Measurements from ENCODE around the gene MT1B.
"Not testable (repeated sequence)": the region's sequence is repeated elsewhere in the genome, so short reads cannot be mapped to it uniquely, and the experiment has no call there.

MT1B gene

GRCh38 chr16:56620339-56620897, 31.3 kb upstream of the MT1B start:
- DNase-seq (ENCODE audit: low read depth): no peak

DNA sequence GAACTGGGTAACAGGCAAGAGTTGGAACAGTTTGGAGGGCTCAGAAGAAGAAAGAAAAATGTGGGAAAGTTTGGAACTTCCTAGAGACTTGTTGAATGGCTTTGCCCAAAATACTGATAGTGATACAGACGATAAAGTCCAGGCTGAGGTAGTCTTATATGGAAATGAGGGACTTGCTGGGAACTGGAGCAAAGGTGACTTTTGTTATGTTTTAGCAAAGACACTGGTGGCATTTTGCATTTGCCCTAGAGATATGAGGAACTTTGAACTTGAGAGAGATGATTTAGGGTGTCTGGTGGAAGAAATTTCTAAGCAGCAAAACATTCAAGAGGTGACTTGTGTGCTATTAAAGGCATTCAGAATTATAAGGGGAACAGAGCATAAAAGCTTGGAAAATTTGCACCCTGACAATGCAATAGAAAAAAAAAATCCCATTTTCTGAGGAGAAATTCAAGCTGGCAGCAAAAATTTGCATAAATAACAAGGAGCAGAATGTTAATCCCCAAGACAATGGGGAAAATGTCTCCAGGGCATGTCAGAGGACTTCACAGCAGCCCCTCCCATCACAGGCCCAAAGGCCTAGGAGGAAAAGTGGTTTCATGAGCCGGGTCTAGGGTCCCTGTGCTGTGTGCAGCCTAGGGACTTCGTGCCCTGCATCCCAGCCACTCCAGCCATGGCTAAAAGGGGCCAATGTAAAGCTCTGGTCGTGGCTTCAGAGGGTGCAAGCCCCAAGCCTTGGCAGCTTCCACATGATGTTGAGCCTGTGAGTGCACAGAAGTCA, 29.8 kb upstream of the MT1B start:
- DNase-seq (ENCODE audit: low read depth): not testable (repeated sequence)

DNA sequence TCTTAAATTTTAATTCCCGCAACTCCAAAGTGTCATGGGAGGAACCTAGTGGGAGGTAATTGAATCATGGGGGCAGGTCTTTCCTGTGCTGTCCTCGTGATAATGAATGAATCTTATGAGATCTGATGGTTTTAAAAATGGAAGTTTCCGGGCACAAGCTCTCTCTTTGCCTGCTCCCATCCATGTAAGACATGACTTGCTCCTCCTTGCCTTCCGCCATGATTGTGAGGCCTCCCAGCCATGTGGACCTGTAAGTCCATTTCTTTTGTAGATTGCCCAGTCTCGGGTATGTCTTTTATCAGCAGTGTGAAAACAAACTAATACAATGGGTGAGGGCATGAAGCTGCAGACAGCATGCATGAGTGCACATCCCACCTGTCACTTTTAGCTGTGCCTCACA, 28.5 kb upstream of the MT1B start:
- DNase-seq (ENCODE audit: low read depth): not testable (repeated sequence)

- no peak for DNase-seq (ENCODE audit: low read depth)
Measured at GRCh38 chr16:56623637-56624036, 28.0 kb upstream of the MT1B start.

GRCh38 chr16:56625140-56625942, 26.3 kb upstream of the MT1B start, which contains the start of gene MT1E:
MT1E (plus strand) TSS chr16:56625781; CDS start chr16:56625852, 71 bp downstream.
- DNase-seq (ENCODE audit: low read depth): no peak

DNA sequence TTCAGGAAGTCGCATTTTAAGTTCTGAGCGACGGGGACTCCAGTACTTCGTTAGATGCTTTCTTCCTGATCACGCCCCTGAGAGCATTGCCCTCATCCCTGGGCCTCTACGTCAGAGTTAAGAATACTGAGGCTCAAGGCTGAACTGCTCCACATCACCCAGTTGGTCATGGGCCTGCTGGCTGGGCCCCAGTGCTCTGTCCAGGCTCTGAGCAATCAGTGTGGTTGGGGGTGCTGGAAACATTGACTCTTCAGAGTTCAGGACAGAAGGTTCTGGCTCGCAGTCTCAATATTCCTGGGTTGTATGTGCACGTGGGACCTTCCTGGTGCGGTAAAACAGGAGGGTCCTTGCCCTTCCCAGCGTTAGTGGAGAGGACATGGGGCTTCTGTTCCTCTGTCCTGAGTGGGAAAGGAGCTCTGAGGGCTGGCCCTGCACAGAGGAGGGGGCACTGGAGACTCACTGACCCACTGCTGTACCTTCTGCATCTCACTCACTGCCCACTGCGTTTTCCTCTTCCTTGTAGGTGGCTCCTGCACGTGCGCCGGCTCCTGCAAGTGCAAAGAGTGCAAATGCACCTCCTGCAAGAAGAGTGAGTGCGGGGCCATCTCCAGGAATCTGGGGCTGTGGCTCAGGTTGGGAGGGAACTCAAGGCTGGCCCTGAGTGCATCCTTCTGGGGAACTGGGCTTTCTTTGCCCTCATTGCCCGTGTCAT, 25.6 kb upstream of the MT1B start:
- no peak for DNase-seq (ENCODE audit: low read depth)

DNA sequence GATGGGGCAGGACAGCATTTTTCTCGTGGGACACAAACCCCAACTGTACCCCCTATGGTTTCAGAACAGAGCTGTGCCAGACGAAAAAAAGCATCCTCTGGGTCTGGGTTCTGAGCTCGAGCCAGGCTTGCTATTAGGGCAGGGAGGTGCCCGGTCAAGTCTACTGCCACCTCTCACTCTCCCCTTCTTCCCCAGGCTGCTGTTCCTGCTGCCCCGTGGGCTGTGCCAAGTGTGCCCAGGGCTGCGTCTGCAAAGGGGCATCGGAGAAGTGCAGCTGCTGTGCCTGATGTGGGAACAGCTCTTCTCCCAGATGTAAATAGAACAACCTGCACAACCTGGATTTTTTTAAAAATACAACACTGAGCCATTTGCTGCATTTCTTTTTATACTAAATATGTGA, 25.0 kb upstream of the MT1B start:
- DNase-seq (ENCODE audit: low read depth): no peak

- no peak for DNase-seq (ENCODE audit: low read depth)
Measured at GRCh38 chr16:56628486-56629350, 23.0 kb upstream of the MT1B start.

DNA sequence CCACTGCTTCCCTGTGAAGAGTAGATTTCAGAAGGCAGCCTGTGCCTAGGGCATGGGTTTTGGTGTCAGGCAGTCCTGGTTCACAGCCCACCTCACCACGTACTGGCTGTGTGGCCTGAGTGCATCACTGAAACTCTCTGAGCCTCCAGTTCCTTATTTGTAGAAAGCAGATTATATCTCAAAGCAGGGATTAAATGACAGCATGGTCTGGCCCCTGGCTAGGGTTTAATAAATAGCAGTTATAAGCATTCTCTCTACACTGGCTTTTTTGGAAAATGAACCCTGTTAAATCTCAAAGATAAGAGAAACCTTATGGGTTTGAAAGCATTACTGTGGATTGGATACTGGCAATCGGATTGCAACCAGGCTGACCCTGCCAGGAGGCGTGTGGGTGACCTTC, 22.2 kb upstream of the MT1B start:
- no peak for DNase-seq (ENCODE audit: low read depth)

DNA sequence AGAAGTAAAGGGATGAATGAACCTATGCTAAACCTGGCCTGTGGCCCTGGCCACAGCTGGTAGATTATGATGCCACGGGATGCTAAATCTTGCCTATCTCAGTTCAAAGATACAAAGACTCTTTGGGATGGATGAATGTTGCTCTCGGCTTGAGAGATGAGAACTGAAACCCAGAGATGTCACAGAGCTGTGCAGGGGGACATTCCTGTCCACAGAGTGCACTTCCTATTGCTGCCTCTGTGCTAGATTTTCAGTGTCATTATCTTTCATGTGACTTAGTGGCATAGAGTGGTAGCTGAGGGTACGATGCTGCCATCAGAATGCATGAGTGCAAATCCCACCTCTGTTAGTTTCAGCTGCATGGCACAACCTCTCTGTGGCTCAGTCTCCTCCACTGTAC, 21.6 kb upstream of the MT1B start:
- DNase-seq (ENCODE audit: low read depth): no peak

- no peak for DNase-seq (ENCODE audit: low read depth)
Measured at GRCh38 chr16:56631197-56631596, 20.5 kb upstream of the MT1B start.

GRCh38 chr16:56631832-56632155, 19.9 kb upstream of the MT1B start:
- no peak for DNase-seq (ENCODE audit: low read depth)

GRCh38 chr16:56632156-56632847, 19.4 kb upstream of the MT1B start, which contains the start of gene MT1M:
MT1M (plus strand) TSS chr16:56632659; CDS start chr16:56632732, 73 bp downstream.
- DNase-seq (ENCODE audit: low read depth): no peak

- no peak for DNase-seq (ENCODE audit: low read depth)
Measured at GRCh38 chr16:56632848-56633365, 18.8 kb upstream of the MT1B start.

- no peak for DNase-seq (ENCODE audit: low read depth)
Measured at GRCh38 chr16:56633535-56633934, 18.2 kb upstream of the MT1B start.

- DNase-seq (ENCODE audit: low read depth): no peak
Measured at GRCh38 chr16:56634715-56635440, 16.8 kb upstream of the MT1B start.

DNA sequence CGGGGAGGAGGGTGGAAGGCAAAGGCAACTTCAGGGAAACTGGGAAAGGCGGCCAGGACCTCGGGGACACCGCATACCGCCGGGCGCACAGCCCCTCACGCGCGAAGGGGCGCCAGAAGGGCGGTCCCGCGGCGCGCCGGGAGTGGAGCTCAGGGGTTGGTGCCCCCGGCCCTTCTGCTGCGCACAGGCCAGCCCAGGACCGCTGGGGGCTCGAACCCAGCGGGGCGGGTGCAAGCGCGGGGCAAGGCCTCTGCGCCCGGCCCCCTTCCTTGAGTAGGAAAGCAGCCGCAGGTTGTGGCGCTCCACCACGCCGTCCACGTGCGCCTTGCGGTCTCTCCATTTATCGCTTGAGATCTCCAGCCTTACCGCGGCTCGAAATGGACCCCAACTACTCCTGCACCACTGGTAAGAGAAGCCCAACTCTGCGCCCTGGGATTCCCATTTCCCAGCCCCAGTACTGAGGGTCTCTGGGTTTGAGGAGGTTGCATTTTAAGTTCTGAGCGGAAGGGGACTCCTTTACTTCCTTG, 16.2 kb upstream of the MT1B start:
- no peak for DNase-seq (ENCODE audit: low read depth)

- DNase-seq (ENCODE audit: low read depth): no peak
Measured at GRCh38 chr16:56636616-56637413, 14.9 kb upstream of the MT1B start.

Data from stimulated activated CD8-positive, alpha-beta memory T cell treated with anti-CD3 and anti-CD28 coated beads, Interleukin-15, amount 100 ng/mL, for 1 hour (primary cell).